ENCODE measurements around the gene SLC45A3.

GRCh38 chr1:205642679-205643307 is 37.5 kb downstream of the SLC45A3 start:
- TF ChIP-seq, protein P1, sequence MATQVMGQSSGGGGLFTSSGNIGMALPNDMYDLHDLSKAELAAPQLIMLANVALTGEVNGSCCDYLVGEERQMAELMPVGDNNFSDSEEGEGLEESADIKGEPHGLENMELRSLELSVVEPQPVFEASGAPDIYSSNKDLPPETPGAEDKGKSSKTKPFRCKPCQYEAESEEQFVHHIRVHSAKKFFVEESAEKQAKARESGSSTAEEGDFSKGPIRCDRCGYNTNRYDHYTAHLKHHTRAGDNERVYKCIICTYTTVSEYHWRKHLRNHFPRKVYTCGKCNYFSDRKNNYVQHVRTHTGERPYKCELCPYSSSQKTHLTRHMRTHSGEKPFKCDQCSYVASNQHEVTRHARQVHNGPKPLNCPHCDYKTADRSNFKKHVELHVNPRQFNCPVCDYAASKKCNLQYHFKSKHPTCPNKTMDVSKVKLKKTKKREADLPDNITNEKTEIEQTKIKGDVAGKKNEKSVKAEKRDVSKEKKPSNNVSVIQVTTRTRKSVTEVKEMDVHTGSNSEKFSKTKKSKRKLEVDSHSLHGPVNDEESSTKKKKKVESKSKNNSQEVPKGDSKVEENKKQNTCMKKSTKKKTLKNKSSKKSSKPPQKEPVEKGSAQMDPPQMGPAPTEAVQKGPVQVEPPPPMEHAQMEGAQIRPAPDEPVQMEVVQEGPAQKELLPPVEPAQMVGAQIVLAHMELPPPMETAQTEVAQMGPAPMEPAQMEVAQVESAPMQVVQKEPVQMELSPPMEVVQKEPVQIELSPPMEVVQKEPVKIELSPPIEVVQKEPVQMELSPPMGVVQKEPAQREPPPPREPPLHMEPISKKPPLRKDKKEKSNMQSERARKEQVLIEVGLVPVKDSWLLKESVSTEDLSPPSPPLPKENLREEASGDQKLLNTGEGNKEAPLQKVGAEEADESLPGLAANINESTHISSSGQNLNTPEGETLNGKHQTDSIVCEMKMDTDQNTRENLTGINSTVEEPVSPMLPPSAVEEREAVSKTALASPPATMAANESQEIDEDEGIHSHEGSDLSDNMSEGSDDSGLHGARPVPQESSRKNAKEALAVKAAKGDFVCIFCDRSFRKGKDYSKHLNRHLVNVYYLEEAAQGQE (IDR thresholded peaks at IDR 0.05; ENCODE audit: insufficient read depth in 1 of 2, low read depth in 2 of 2, low read length in 2 of 2) = no peak
- no peak for TF ChIP-seq POLR2AphosphoS5 (IDR thresholded peaks at IDR 0.05; ENCODE audit: low read depth, low read length)
- no peak for TF ChIP-seq TAF1 (IDR thresholded peaks at IDR 0.05; ENCODE audit: borderline replicate concordance, insufficient read depth, low read length)
- TF ChIP-seq SIN3A (IDR thresholded peaks at IDR 0.05; ENCODE audit: borderline replicate concordance, insufficient read depth, low read length) = no peak
- no peak for TF ChIP-seq FOXP2 (optimal IDR thresholded peaks at IDR 0.05; ENCODE audit: borderline replicate concordance, extremely low read depth, extremely low read length, insufficient read depth)
